Cortex of kidney (tissue), 1 donor: ENCODE measurements around the gene TEKT5.
"Not testable (repeated sequence)": the region's sequence is repeated elsewhere in the genome, so short reads cannot be mapped to it uniquely, and the experiment has no call there.

ENCODE experiments used
- DNase-seq: peaks from one replicate; lab custom pipeline; 2025; lab: John Stamatoyannopoulos, UW

TEKT5 gene

GRCh38 chr16:10658943-10659342, 35.8 kb downstream of the TEKT5 start:
- no peak for DNase-seq

- no peak for DNase-seq
Observed at GRCh38 chr16:10657925-10658324, 36.8 kb downstream of the TEKT5 start.

- DNase-seq = no peak
Observed at GRCh38 chr16:10656618-10657017, 38.1 kb downstream of the TEKT5 start.

GRCh38 chr16:10655415-10655977, 39.2 kb downstream of the TEKT5 start:
- no peak for DNase-seq

- no peak for DNase-seq
Observed at GRCh38 chr16:10654592-10655414, 39.9 kb downstream of the TEKT5 start.

- DNase-seq = no peak
Observed at GRCh38 chr16:10652730-10653590, 41.8 kb downstream of the TEKT5 start.

- DNase-seq = not testable (repeated sequence)
Observed at GRCh38 chr16:10649098-10649497, 45.6 kb downstream of the TEKT5 start.

GRCh38 chr16:10647721-10648296, 46.9 kb downstream of the TEKT5 start:
- no peak for DNase-seq

- DNase-seq = no peak
Observed at GRCh38 chr16:10647264-10647720, 47.4 kb downstream of the TEKT5 start.

- no peak for DNase-seq
Observed at GRCh38 chr16:10646581-10647263, 48.0 kb downstream of the TEKT5 start.

- DNase-seq = no peak
Observed at GRCh38 chr16:10646228-10646580, 48.5 kb downstream of the TEKT5 start.

- DNase-seq = no peak
Observed at GRCh38 chr16:10644092-10644491, 50.6 kb downstream of the TEKT5 start.

GRCh38 chr16:10642964-10643363, 51.8 kb downstream of the TEKT5 start:
- DNase-seq = no peak

GRCh38 chr16:10641953-10642949, 52.5 kb downstream of the TEKT5 start:
- DNase-seq = no peak

- DNase-seq = no peak
Observed at GRCh38 chr16:10641555-10641952, 53.2 kb downstream of the TEKT5 start.

GRCh38 chr16:10640934-10641333, 53.8 kb downstream of the TEKT5 start:
- DNase-seq = no peak

- no peak for DNase-seq
Observed at GRCh38 chr16:10638101-10638500, 56.6 kb downstream of the TEKT5 start.

GRCh38 chr16:10637337-10638037, 57.2 kb downstream of the TEKT5 start:
- DNase-seq = no peak

GRCh38 chr16:10635365-10636021, 59.2 kb downstream of the TEKT5 start:
- no peak for DNase-seq
